Measurements from ENCODE around the gene TPST2.

TPST2 gene

DNA sequence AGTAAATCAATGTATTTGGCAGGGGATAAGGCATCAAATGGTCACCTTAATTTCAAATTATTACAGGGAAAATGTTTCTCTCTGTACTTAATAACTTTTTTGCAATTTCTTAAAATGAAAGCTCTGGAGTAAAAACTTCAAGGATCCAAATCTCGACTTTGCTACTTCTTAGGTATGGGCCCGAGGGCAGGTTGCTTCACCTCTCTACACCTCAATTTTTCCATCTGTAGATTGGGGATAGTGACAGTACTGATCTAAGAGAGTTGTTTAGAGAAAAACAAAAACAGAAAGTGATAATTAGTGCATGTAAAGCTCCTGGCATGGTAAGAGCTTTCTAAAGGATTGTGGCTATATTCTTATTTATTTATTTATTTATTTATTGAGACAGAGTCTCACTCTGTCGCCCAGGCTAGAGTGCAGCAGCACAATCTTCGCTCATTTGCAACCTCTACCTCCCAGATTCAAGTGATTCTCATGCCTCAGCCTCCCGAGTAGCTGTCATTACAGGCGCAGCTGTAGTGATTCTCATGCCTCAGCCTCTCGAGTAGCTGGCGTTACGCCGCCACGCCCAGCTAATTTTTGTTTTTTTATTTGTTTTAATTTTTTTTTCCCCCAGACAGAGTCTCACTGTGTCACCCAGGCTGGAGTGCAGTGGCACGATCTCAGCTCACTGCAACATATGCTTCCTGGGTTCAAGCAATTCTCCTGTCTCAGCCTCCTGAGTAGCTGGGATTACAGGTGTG is 75.3 kb downstream of the TPST2 start:
- no peak for TF ChIP-seq Cebpa-rat (IDR thresholded peaks at IDR 0.05)
- Histone ChIP-seq H4K20me1 (peaks cover 0 to 12% (median 0%) of the 10 kb centered on the region in 11 experiments; a peak in 4 of 22 replicates), H3K9ac (no peak overlapping the region), H3K4me1 (peaks cover 27 to 33% (median 30%) of the 10 kb centered on the region in 10 experiments), H3K36me3 (peaks cover 8 to 18% (median 13%) of the 10 kb centered on the region in 11 experiments), H3K4me3 (no peak overlapping the region), H3K9me3 (replicated peaks in 1 of 11) (no peaks in the 10 kb centered on the region), H3K27me3 (no peaks in the 10 kb centered on the region), H3K4me2 (peak overlapping the region in 7 of 11 experiments; percentile 0 to 99 (median 96); a peak in 5 of 22 replicates), H3K27ac (no peak overlapping the region)

GRCh38 chr22:26513838-26514237 is 76.1 kb downstream of the TPST2 start:
- H3K9ac ChIP-seq = peak overlapping the region in 8 of 11 experiments; percentile 82 to 92 (median 87); a peak in 9 of 22 replicates

GRCh38 chr22:26512149-26512793 is 77.7 kb downstream of the TPST2 start, which contains the start of gene TFIP11:
Gene TFIP11, minus strand, starts transcription at chr22:26512473. Its CDS starts 2,201 bp downstream, at chr22:26510272.
- H4K20me1 ChIP-seq = peaks cover 0 to 16% (median 0%) of the 10 kb centered on the region in 11 experiments; a peak in 4 of 22 replicates
- peaks cover 31 to 41% (median 37%) of the 10 kb centered on the region in 11 experiments for H3K36me3 ChIP-seq
- peak within 1 kb of the TSS; percentile 84 to 98 (median 93) for H3K4me3 ChIP-seq
- H3K4me1 ChIP-seq = peaks cover 29 to 44% (median 36%) of the 10 kb centered on the region in 10 experiments
- peak within 1 kb of the TSS; percentile 80 to 93 (median 87) for H3K9ac ChIP-seq
- TF ChIP-seq Cebpa-rat (IDR thresholded peaks at IDR 0.05) = no peak
- peak within 1 kb of the TSS; percentile 90 to 99 (median 96) for H3K4me2 ChIP-seq
- peak within 1 kb of the TSS; percentile 72 to 86 (median 81) for H3K27ac ChIP-seq
- H3K9me3 ChIP-seq (replicated peaks in 1 of 11) = no peaks in the 10 kb centered on the region
- H3K27me3 ChIP-seq = no peaks in the 10 kb centered on the region

More at GRCh38 chr22:26513838-26514237, 76.1 kb downstream of the TPST2 start:
- Histone ChIP-seq H3K9me3 (replicated peaks in 1 of 11) (no peaks in the 10 kb centered on the region), H3K27me3 (no peaks in the 10 kb centered on the region), H3K4me3 (peak overlapping the region in 4 of 10 experiments; percentile 87 to 93 (median 92); a peak in 4 of 20 replicates), H3K36me3 (peaks cover 16 to 25% (median 21%) of the 10 kb centered on the region in 11 experiments), H3K4me2 (peak overlapping the region; percentile 90 to 99 (median 96); a peak in 21 of 22 replicates), H3K4me1 (peaks cover 27 to 34% (median 31%) of the 10 kb centered on the region in 10 experiments), H3K27ac (no peak overlapping the region), H4K20me1 (peaks cover 0 to 16% (median 0%) of the 10 kb centered on the region in 11 experiments; a peak in 4 of 22 replicates)
- TF ChIP-seq Cebpa-rat (IDR thresholded peaks at IDR 0.05) = peak in 1 of 11 experiments; percentile 46; a peak in 1 of 22 replicates

DNA sequence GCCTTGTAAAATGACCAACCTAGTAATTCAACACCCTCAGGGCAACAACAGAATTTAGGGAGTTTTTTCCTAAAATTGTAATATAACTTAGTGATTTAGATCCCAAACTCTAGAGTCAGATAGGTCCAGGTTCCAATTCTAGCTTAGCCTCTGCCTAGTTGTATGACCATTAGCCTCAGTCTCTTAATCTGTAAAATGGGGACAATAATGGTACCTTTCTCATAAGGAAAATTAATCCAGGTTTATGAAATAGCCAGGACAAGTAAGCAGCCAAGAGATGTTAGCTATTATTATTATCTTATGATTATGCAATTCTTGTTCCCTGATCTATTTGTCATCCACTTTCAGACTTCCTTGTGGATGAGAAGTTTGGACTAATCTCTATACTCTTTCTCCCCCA is 81.8 kb downstream of the TPST2 start:
- Histone ChIP-seq H3K27ac (no peak overlapping the region), H3K9ac (no peak overlapping the region), H3K27me3 (no peaks in the 10 kb centered on the region), H3K4me3 (no peak overlapping the region), H3K9me3 (replicated peaks in 1 of 11) (no peaks in the 10 kb centered on the region), H3K4me2 (0 out of 22 replicates have a peak overlapping the region, but pooled peaks of 1 of the 11 experiments have one; percentile 5), H3K4me1 (peaks cover 33 to 74% (median 64%) of the 10 kb centered on the region in 10 experiments), H4K20me1 (peaks cover 0 to 16% (median 0%) of the 10 kb centered on the region in 11 experiments; a peak in 6 of 22 replicates), H3K36me3 (peaks cover 65 to 79% (median 73%) of the 10 kb centered on the region in 11 experiments)
- no peak for TF ChIP-seq Cebpa-rat (IDR thresholded peaks at IDR 0.05)

DNA sequence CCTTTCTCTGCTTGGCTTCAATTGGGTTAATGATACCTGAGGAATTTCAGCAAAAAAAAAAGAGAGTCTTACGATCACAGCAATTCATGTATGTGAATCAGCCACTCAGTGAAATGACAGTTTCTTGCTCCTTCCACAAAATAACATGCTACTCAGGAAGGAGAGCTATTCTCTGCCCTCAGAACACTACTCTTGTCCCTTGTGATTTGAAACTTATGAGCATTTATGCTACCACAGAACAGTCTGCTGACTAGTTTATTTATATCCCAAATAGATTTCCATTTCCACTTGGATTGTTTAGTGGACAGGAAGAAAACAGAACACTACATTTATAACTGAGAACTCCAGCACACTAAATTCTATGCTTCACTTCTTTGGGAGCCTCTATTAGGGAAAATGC is 86.2 kb downstream of the TPST2 start:
- peak overlapping the region in 8 of 10 experiments; percentile 27 to 57 (median 48); a peak in 15 of 20 replicates for H3K4me3 ChIP-seq
- H3K36me3 ChIP-seq = peaks cover 84 to 95% (median 90%) of the 10 kb centered on the region in 11 experiments
- peaks cover 0 to 15% (median 4%) of the 10 kb centered on the region in 11 experiments; a peak in 5 of 22 replicates for H4K20me1 ChIP-seq
- peaks cover 0 to 8% (median 5%) of the 10 kb centered on the region in 11 experiments; a peak in 7 of 22 replicates for H3K9me3 ChIP-seq (replicated peaks in 1 of 11)
- peak overlapping the region; percentile 12 to 75 (median 65); a peak in 20 of 22 replicates for H3K27ac ChIP-seq
- peak overlapping the region; percentile 41 to 71 (median 50); a peak in 20 of 22 replicates for H3K9ac ChIP-seq
- TF ChIP-seq Cebpa-rat (IDR thresholded peaks at IDR 0.05) = no peak
- H3K4me2 ChIP-seq = peak overlapping the region; percentile 74 to 97 (median 88)
- H3K4me1 ChIP-seq = peaks cover 58 to 95% (median 90%) of the 10 kb centered on the region in 10 experiments
- H3K27me3 ChIP-seq = no peaks in the 10 kb centered on the region

- Histone ChIP-seq H3K36me3 (peaks cover 84 to 95% (median 90%) of the 10 kb centered on the region in 11 experiments), H3K4me1 (peaks cover 58 to 99% (median 89%) of the 10 kb centered on the region in 10 experiments), H3K4me3 (peak overlapping the region in 8 of 10 experiments; percentile 27 to 57 (median 48); a peak in 15 of 20 replicates), H3K9me3 (replicated peaks in 1 of 11) (peaks cover 0 to 10% (median 7%) of the 10 kb centered on the region in 11 experiments; a peak in 7 of 22 replicates), H3K9ac (peak overlapping the region; percentile 41 to 71 (median 58); a peak in 20 of 22 replicates), H3K27me3 (no peaks in the 10 kb centered on the region), H4K20me1 (peaks cover 0 to 16% (median 4%) of the 10 kb centered on the region in 11 experiments; a peak in 5 of 22 replicates), H3K4me2 (peak overlapping the region; percentile 74 to 97 (median 88)), H3K27ac (peak overlapping the region in 10 of 11 experiments; percentile 44 to 75 (median 66); a peak in 20 of 22 replicates)
- TF ChIP-seq Cebpa-rat (IDR thresholded peaks at IDR 0.05) = no peak
Observed at GRCh38 chr22:26502688-26503561, 87.0 kb downstream of the TPST2 start.

DNA sequence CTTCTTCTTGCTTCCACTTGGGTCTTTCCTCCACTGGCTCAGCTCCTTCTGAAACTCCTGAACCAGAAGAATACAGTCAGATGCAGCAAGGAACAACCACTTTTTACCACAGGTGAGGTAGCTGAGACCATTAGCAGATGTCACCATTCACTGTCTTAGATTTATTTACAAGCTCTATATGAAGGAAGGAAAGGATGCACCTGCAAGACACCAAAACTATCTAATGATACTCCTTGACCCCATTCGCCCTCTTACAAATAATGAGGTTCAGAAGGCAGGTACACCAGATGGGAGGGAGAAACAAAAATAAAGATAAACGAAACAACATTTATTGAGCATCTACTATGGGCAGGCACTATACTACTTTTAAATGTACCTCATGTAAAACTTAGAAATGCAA is 87.9 kb downstream of the TPST2 start:
- Histone ChIP-seq H3K36me3 (peaks cover 86 to 95% (median 90%) of the 10 kb centered on the region in 11 experiments), H3K4me1 (peaks cover 58 to 95% (median 82%) of the 10 kb centered on the region in 10 experiments), H4K20me1 (peaks cover 0 to 19% (median 8%) of the 10 kb centered on the region in 11 experiments; a peak in 7 of 22 replicates), H3K9ac (peak overlapping the region in 9 of 11 experiments; percentile 12 to 68 (median 60); a peak in 11 of 22 replicates), H3K27ac (peak overlapping the region in 8 of 11 experiments; percentile 27 to 80 (median 68); a peak in 13 of 22 replicates), H3K9me3 (replicated peaks in 1 of 11) (peaks cover 0 to 10% (median 7%) of the 10 kb centered on the region in 11 experiments; a peak in 7 of 22 replicates), H3K4me3 (peak overlapping the region in 3 of 10 experiments; percentile 50 to 55 (median 51); a peak in 6 of 20 replicates), H3K27me3 (no peaks in the 10 kb centered on the region), H3K4me2 (peak overlapping the region in 10 of 11 experiments; percentile 81 to 97 (median 88); a peak in 20 of 22 replicates)
- no peak for TF ChIP-seq Cebpa-rat (IDR thresholded peaks at IDR 0.05)

All from BLaER1 treated with 17β-estradiol and CSF1 and Interleukin-3, amounts not matched to agents 10 nM and 100 nM (cell line).